ENCODE measurements around the gene OR2G3.

OR2G3 gene

DNA sequence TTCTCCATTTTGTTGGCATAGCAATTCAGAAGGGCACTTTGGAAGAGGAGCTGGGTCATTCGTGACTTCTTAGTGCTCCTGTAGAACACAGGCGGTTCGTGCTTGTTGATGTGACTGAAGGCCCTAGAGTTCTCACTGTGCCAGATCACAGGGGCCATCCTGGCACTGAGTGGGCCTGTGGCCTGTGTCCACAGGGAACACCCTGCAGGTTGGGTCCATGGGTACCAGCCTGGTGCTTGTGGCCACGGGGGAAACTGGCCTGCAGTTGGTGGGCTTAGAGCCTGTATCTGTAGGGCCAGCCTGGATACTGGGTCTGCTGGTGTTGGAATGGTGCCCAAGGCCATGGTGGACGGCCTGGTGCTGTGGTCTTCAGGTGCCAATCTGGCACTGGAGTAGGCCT is 9.2 kb downstream of the OR2G3 start:
- no peak for DNase-seq (ENCODE audit: low read depth)
- H3K4me3 ChIP-seq (ENCODE audit: low read depth, low read length): no peak overlapping the region
- TF ChIP-seq POLR2A (IDR thresholded peaks at IDR 0.05; ENCODE audit: extremely low read depth, insufficient read length): no peak

- TF ChIP-seq MYC (IDR thresholded peaks at IDR 0.05; ENCODE audit: low read depth, low read length) (no peak), POLR2A (IDR thresholded peaks at IDR 0.05; ENCODE audit: extremely low read depth, insufficient read length) (no peak)
- TF ChIP-seq, protein P1, sequence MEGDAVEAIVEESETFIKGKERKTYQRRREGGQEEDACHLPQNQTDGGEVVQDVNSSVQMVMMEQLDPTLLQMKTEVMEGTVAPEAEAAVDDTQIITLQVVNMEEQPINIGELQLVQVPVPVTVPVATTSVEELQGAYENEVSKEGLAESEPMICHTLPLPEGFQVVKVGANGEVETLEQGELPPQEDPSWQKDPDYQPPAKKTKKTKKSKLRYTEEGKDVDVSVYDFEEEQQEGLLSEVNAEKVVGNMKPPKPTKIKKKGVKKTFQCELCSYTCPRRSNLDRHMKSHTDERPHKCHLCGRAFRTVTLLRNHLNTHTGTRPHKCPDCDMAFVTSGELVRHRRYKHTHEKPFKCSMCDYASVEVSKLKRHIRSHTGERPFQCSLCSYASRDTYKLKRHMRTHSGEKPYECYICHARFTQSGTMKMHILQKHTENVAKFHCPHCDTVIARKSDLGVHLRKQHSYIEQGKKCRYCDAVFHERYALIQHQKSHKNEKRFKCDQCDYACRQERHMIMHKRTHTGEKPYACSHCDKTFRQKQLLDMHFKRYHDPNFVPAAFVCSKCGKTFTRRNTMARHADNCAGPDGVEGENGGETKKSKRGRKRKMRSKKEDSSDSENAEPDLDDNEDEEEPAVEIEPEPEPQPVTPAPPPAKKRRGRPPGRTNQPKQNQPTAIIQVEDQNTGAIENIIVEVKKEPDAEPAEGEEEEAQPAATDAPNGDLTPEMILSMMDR (IDR thresholded peaks at IDR 0.05; ENCODE audit: low read depth, low read length): no peak
- TF ChIP-seq, protein P2, sequence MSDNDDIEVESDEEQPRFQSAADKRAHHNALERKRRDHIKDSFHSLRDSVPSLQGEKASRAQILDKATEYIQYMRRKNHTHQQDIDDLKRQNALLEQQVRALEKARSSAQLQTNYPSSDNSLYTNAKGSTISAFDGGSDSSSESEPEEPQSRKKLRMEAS (IDR thresholded peaks at IDR 0.05; ENCODE audit: low read depth, low read length): no peak
- DNase-seq (ENCODE audit: low read depth): no peak
- no peak overlapping the region for H3K4me3 ChIP-seq (ENCODE audit: low read depth, low read length)
Observed at GRCh38 chr1:247627951-247628350, 22.6 kb downstream of the OR2G3 start.

DNA sequence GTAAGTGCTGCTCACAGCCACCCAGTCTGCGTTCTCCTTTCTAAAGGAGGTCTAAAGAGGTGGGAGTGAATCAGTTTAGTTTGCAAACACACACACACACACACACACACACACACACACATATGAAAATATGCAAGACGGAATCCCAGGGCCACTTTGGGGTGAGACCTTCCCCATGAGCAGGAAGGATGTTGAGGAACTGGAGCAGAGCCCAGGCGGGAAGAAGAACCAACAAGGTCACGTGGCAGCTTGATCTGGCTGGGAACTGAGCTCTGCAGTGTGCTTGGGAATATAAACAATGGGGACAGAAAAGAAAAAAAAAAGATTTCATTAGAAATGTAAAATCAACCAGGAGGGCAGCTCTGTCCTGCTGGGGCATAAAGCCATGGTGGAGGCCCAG is 32.6 kb downstream of the OR2G3 start:
- H3K4me3 ChIP-seq (ENCODE audit: low read depth, low read length): no peak overlapping the region
- no peak for TF ChIP-seq MYC (IDR thresholded peaks at IDR 0.05; ENCODE audit: low read depth, low read length)
- no peak for TF ChIP-seq POLR2A (IDR thresholded peaks at IDR 0.05; ENCODE audit: extremely low read depth, insufficient read length)
- TF ChIP-seq, protein P1 (IDR thresholded peaks at IDR 0.05; ENCODE audit: low read depth, low read length): no peak
- TF ChIP-seq, protein P2 (IDR thresholded peaks at IDR 0.05; ENCODE audit: low read depth, low read length): no peak
- DNase-seq (ENCODE audit: low read depth): no peak

- no peak for DNase-seq (ENCODE audit: low read depth)
- TF ChIP-seq, protein P1 (IDR thresholded peaks at IDR 0.05; ENCODE audit: low read depth, low read length): no peak
- TF ChIP-seq POLR2A (IDR thresholded peaks at IDR 0.05; ENCODE audit: extremely low read depth, insufficient read length) (no peak), MYC (IDR thresholded peaks at IDR 0.05; ENCODE audit: low read depth, low read length) (no peak)
- TF ChIP-seq, protein P2 (IDR thresholded peaks at IDR 0.05; ENCODE audit: low read depth, low read length): no peak
- no peak overlapping the region for H3K4me3 ChIP-seq (ENCODE audit: low read depth, low read length)
Observed at GRCh38 chr1:247638781-247639180, 33.4 kb downstream of the OR2G3 start.

DNA sequence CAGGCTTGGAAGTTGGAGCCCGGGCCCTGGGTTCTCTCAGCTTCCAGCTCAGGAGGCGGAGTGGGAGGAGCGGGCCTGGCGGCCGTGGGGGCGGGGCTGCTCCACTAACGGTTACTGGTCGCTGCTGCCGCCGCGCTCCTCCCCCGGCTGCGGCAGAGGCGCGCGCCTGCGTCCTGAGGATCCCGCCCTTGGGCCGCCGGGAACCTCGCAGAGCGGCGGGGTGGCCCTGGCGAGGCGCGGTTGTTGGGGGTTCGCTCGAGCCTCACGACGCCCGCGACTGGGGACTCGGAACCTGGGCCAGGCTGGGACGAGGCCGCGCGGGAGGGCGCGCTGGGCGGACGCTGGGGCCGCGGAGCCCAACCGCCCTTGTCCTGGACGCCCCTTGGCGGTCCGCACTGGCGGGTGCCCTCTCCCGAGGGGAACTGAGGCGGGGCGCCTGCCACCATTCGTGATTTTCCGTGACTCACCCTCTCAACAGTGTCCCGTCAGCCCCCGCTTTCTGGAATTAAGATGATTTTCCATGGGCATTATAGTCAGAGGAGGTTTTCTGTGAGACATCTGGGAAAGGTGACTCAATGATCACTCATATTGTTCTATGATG is 34.1 kb downstream of the OR2G3 start:
- DNase-seq (ENCODE audit: low read depth): no peak
- TF ChIP-seq POLR2A (IDR thresholded peaks at IDR 0.05; ENCODE audit: extremely low read depth, insufficient read length): no peak
- TF ChIP-seq MYC (IDR thresholded peaks at IDR 0.05; ENCODE audit: low read depth, low read length): no peak
- TF ChIP-seq, protein P1 (IDR thresholded peaks at IDR 0.05; ENCODE audit: low read depth, low read length): no peak
- TF ChIP-seq, protein P2 (IDR thresholded peaks at IDR 0.05; ENCODE audit: low read depth, low read length): no peak
- no peak overlapping the region for H3K4me3 ChIP-seq (ENCODE audit: low read depth, low read length)

GRCh38 chr1:247642742-247643141 is 37.4 kb downstream of the OR2G3 start:
- H3K4me3 ChIP-seq (ENCODE audit: low read depth, low read length): no peak overlapping the region
- TF ChIP-seq MYC (IDR thresholded peaks at IDR 0.05; ENCODE audit: low read depth, low read length) (no peak), POLR2A (IDR thresholded peaks at IDR 0.05; ENCODE audit: extremely low read depth, insufficient read length) (no peak)
- TF ChIP-seq, protein P1 (IDR thresholded peaks at IDR 0.05; ENCODE audit: low read depth, low read length): no peak
- DNase-seq (ENCODE audit: low read depth): no peak
